GM19239 (cell line): ENCODE measurements around the gene NTM.

Experiments used
- DNase-seq: peaks from one replicate; pipeline ENCODE4 v3.0.0; 2011; ENCODE audit warnings: low spot score; ENCODE audit not compliant: insufficient read length
- FAIRE-seq: peaks from 2 replicates; lab custom pipeline; 2011; peaks lifted over from hg19 to GRCh38; lab: Jason Lieb, UNC

Gene NTM

DNA sequence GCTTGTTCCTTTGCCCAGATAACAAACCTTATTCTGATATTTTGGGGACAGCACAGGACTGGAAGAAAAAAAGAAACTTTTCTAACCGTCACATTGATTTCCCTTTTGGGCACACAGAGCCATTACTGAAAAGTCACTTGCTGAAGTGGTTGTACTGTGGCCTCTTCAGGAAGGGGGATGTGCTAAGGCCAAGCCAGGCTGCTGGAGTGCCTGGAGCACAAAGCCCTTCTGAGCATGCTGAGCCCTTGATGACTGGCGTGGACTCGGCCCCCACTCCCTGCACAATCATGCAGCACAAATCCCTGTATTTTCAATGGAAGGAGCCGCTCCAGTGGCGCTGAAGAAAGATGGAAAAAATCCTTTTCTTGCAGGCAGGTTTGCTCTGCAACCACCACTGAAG lies 164.2 kb downstream of the NTM start:
- DNase-seq (no peak), FAIRE-seq (no peak)

DNA sequence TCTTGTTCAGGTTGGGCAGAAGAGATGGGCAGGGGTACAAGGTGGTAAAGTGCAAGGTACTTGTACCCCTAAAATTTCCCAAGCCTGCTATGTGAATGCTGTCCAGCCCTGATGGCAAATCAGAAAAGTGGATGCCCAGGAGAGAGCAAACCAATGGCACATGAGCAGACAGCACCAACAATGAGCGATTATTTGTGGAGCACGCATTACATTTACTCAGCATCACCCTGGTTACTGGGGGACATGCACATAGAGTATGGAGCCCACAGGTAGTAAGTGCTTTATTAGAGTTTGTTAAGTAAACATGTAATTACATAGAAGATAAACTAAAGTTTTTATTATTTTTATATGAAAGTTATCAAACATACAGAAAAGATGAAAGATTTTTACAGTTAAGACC lies 165.7 kb downstream of the NTM start:
- no peak for FAIRE-seq
- DNase-seq: no peak

DNA sequence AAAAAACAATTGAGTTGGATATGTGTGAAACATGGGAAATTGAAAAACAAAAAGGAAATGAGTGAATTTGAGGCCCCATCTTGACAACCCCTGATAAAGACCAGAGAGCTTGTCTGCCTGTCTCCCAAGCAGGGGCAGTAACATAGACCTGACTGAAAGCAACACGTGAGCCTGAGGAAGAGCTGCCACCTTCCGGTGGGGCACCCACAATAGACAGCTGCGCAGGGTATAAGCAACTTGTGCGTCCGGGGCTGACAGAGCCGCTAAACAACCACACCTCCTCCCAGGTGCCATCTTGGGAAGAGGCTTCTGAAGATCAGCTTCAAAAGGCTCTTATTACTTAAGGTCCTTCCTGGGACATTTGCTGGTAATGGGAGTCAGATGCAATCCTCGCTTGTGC lies 166.8 kb downstream of the NTM start:
- FAIRE-seq: no peak

DNA sequence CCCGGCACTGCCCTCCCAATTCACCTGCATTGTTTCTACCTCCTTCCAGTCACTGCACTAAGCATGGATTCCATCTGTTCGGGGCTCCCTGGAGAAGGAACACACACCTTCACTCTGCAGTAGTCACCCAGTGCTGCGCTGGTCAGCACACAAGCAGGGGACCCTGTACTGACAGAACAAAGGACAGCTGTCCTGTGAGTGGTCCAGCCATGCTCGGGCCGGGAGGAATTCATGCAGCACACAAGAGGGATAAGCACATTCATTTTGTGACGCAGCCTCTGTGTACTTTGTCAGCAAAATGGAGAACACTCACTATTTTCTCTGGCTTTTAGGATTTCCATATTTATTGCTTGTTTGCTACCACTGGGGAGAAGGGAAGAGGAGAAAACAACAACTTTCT lies 167.3 kb downstream of the NTM start:
- FAIRE-seq (no peak), DNase-seq (no peak)

More for the DNA sequence above, 166.8 kb downstream of the NTM start:
- no peak for DNase-seq

DNA sequence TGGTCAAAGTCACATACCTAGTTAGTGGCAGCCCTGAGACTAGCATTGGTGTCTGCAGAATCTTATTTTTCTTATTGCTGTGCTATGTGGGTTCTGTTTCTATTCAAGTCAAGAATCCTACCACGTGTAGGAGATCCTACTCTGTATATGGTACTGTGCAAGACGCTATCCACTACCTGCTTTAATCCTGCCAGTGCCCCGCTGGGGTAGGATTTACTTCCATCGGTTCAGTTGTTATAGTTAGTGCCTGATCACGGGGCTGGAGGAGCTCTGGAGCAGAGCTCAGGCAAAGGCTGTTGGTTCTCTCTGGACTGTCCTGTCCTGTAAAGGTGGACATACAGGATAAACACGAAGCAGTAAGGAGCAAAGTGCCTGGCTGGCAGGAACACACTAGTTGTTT lies 167.9 kb downstream of the NTM start:
- no peak for FAIRE-seq
- no peak for DNase-seq

DNA sequence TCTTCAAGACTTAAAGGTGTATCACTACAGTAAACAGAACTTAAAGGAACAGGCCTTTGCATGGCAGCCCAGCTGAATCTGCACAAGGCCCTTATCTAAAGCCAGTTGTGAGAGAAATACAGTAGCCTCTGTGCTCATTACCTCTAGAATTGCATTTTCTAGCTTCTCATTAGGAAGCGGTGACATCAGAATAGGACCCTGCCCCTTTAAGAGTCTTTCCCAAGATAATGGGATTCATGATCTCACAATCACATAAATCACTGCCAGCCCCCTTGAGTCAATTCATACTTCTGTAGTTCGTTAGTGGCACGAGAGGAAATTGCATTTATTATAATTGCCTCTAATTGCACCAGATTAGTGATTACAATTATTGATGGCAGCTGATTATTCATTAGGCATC lies 170.3 kb downstream of the NTM start:
- DNase-seq (no peak), FAIRE-seq (no peak)

DNA sequence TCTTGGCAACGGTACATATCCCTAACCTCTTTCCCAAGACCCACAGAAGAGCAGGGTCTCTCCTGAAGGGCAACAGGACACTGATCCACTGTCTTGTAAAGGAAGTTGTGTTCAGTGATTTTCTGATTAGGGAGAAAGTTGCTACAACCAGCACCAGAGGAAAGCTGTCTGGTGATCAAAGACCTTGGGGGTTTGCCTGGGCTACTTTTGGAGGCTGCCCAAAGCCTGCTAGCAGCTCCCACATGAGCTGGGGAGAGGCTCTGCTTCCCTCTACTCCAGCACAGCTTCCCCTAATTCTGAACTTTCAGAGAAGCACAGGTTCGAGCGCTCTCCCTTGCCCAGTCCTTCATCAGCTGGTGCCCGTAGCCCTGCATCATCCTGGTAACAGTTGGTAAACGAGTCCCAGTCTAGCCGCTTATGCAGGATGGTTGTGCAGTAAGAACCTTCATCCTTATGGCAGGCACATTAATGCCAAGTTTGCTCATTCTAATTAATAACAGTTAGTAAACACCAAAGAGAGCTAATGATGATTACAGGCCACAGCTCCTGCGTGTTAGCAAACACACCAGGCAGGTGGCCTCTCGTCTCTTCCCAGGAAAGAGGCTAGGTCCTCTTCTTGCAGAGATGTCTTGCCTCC lies 173.1 kb downstream of the NTM start:
- no peak for FAIRE-seq
- DNase-seq: no peak

DNA sequence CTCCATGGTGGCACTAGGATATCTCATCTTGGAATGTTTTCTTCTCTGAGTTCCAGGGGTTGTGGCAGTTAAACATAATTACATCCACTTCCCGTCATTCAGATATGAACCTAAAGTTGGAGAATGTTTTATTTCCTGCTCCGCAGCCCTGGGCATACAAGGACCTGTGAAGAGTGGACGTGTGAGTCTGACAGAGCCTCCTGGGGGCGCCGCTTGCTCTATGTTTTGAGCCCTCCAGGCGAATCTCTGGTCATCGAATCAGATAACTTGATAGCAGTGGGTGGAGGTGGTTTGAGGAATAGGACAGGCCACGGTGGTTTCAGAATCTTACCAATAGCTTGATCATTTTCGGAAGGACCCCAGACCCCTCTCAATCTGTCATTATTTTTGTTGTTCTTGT lies 174.2 kb downstream of the NTM start:
- FAIRE-seq (no peak), DNase-seq (no peak)

DNA sequence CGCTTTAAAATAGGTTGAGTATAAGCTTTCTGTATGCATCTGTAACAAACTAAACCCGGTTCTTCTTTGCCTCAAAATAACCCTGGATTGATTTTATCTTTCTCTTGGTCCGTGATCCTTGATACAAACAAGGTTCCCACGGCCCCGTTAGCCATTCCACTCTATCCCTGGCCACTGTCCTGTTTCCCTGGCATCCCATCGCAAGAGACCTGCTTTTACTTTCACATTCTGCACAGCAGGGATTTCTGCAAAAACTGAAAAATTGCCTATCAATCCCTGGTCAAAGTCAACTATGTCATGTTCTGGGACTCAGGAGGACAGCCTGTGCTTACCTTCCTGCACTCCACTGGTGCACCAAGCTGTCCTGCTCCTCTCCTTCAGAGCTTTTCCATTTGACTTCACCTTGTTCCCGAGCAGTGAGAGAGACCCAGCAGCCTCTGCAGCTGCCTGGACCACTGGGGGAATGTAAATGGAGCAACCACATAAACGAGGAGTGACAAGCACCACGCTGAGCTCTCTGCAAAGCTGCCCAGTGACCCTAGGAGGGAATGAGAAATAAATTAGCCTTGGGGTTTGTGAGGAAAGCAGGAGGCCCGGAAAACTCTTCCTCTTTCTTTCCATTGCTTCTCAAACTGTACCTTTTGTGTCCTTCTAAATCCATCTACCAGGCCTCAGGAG lies 175.9 kb downstream of the NTM start:
- no peak for DNase-seq
- no peak for FAIRE-seq

DNA sequence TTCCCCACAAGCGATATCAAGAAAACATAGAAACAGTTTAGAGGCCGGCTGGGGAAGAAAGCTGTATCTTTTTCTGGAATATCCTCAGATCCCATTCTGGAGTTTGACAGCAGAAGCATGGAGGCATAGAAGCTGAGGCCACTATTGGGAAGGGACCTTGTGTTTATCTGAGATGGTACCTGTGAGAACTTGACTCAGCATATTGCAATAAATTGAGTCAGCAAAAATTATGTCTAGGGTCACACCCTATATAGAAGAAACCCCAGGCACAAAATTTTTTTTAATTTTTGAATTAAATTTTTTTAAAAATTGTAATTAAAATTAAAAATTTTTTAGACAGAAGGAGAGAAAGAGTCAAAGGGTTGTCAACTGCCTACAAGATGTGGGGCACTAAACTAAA lies 178.7 kb downstream of the NTM start:
- DNase-seq (no peak), FAIRE-seq (no peak)

DNA sequence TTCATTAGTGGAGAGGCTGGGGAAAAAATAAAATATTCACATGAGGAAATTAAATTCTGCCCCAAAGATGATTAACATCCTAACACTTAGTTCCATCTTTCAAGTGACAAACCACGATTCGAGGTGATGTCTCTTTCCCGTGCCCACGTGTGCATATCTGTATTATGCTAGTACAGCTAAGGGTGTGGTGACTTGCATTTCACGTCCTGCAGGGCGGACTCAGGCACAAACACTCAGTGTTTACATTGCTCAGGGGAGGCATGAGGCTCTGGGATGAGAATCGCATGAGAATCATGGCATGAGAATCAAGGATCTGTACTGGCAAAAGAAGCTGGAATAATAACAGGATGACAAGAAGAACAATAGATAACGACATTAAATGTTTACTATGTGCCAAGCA lies 179.4 kb downstream of the NTM start:
- no peak for FAIRE-seq

DNA sequence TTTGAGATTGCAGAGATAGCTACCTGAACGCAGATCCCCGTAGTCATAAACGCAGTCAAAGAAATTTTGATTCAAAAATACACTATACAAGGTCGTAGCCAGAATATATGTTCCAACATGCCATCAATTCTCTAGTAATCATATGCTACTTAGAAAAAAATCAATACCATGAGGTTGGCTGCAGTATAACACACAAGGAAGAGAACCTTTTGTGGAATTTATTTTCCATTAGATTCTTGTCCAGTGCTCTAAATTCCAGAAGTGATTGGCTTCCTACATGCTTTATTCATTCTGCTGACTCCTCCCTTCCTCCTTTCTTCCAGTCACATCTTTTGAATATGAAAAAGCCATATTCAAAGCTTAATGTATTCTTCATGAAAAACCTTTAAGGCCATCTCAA lies 189.9 kb downstream of the NTM start:
- FAIRE-seq (no peak), DNase-seq (no peak)

More for the DNA sequence above, 179.4 kb downstream of the NTM start:
- DNase-seq: no peak

DNA sequence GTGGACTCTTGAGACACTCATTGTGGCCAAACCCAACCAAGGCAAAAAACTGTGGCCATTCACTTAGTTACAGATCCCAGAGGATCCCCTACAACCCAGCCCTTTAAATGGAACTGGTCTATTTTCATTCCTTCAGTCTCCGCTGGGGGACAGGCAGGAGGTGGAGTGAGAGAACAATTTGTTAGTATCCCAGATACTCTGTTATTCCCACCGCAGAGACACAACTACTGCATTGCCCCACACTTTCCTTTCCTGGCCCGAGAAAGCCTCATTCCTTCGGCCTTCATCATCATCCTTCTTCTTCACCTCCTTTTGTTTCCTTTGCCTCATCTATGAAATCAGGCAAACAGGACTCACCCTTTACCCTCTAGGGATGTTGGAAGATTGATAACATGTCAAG lies 191.1 kb downstream of the NTM start:
- no peak for FAIRE-seq
- no peak for DNase-seq

DNA sequence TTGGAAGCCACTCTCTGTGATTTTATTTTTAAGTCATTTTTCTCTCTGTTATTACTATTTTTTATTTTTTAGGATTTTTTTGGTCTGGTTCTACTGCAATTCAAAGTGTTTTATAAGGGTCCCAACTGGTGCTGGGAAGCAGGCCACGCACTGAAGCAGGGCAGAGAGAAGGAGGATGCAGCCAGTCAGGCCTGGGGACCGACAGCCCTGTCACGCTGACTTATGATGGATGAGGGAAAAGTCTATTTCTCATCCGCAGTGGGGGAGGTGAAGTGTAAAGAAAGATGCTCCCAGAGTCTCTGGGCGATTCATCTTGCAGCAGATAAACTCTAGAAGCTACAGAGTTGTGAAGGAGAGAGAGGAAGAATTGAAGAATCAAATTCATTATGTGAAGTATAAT lies 191.6 kb downstream of the NTM start:
- FAIRE-seq (no peak), DNase-seq (no peak)

DNA sequence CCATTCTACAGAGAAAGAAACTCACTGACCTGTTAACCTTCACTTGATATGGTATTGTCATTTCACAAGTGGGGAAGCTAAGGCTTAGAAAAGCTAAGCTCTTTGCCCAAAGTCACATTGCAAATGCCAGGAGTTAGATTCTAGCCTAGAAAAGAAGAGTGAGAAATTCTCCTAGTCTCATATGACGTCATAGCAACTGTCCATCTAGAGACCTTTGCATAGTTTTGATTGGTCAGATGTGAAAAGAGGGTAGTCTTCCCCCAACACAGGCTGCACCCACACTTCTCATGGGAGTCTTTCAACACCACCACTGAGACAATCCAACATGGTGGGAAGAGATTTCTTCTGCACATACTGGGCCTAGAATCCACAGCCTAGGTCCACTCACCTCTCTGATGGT lies 197.9 kb downstream of the NTM start:
- DNase-seq: no peak
- no peak for FAIRE-seq

DNA sequence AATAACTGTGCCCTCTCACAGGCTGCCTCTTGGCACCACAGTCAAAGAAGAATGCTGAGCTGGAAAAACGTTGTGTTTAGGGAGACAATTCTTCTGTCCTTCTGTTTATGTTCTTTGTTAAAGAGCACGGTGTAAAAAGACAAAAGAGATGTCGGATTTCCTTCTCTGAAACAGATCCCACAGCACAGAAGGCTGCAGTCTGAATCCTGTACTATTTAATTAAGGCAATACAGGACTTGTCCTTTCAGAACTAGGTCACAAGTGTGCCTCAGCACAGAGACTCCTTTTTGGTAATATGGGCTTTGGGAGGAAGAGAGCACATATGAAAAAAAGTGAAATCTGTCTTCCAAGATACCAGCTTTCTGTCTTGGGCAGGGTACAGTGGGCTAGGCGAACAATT lies 201.2 kb downstream of the NTM start:
- FAIRE-seq (no peak), DNase-seq (no peak)

DNA sequence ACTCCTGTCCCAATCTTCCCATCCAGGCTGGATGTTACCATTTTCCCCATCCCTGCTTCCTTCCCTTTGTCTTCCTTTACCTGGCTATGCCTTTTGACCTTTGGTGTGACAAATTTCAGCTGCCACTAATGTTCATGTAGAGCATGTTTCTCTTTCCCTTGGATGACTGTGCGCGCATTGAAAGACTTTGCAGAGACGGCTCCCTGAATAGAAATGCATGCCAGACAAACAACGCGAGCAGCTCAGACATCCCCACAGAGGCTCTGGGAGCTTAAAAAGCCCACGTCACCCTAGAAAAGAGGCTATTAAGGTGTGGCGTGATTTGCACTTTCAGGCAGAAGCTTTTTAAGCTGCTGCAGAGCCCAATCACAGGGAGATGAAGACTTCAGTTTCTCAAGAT lies 202.0 kb downstream of the NTM start:
- DNase-seq: no peak
- no peak for FAIRE-seq

DNA sequence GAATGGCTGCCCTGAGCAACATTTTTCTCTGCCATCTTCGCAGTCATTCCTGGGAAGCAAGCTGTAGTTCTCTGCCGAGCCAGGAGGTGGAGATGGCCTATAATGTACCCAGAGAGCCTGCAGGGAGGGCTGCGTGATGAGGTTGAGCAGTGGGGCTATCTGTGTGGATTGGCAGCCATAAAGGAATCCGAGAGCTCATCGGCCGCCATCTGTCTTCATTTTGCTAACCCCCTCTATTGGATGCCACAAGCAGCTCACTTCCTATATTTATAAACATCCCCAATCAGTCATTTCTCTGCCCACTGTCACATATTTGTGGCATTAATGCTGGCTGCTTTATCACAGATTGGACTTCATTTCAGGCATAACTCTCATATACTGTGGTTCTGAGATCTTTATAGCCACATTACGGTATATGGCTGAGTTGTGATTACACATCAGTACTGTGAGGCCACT lies 209.5 kb downstream of the NTM start:
- no peak for FAIRE-seq
- peak; percentile 10 for DNase-seq

DNA sequence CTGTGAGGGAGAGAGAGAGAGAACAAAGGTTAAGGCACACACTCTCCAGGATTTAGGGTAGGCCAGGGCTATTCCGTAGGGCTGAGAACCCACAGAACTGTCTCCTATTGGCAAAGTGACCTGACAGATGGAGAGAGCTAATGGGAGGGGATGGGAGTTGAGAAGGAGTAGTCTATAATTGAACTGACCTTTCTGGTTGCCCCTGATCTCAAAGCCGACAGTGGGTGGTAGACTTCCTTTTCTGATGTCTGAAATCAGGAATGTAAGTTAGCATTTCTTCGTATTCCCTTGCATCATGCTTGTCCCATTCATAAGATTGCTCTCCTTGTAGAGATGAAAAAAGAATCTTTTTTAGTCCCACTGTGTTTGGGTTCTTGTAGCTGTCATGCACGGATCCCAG lies 210.1 kb downstream of the NTM start:
- DNase-seq (no peak), FAIRE-seq (no peak)

DNA sequence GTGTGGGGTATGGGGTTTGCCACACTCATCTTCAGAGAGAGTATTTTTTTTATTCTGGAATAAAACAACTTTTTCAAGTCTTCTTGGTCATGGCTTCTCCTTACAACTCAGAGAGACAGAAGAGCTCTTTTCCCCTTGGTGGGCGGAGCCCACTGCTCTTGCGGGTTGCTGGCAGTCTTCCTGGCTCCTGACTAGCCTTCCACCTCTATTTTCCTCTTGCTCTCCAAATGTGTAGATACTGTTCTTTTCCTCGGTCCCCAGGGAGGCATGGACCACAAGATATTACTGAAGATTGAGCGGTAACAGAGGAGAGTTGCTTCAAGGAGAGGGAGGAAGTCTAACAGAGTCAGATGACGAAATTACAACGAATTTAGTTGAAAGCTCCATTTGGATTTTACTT lies 210.6 kb downstream of the NTM start:
- no peak for FAIRE-seq
- no peak for DNase-seq

DNA sequence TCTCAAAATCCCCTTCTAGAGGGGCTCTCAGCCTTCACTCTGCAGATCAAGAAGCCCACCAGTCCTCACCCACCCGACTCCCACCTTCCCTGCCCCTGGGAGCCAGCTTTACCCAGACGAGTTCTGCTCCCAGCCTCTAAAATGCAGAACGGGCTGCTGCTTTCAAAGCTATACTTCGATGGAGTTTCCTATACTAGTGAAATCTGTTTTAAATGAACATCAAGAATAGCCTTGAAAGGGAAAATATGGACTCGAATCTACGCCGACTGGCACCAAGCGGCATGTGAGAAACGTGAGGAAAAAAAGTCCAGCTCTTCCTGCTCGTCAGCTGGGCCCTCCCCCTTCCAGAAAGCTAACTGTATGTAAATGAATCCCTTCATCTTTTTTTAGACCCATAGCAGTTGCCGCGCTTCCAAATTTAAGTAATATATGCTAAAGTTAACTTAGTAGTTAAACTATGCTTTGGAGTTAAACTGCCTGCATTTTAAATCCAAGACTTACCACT lies 211.7 kb downstream of the NTM start:
- FAIRE-seq (no peak), DNase-seq (no peak)

DNA sequence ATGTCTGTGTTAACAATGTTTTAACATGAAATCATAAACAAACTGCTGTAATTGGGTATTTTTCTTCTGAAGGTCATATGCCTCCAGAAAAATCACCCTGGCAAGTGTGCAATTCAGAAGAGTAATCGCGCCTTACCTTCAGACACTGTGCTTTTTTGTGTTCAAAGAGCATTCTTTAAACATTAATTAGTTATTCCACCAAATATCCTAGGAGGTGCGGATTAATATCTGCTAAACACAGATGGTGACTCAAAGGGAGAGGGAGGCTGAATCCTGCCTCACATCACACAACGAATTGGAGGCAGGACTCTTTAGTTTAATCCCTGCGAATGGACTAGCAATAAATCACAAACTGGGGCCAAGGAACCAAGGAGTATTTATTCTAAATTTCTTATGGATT lies 213.0 kb downstream of the NTM start:
- DNase-seq (no peak), FAIRE-seq (no peak)
